GM19351 (cell line): ENCODE results near the gene NOL3.

Experiments
- ATAC-seq: cut with Tn5 transposase; IDR thresholded peaks from one replicate; pipeline ENCODE4 v1.9.1; 2021; ENCODE audit warnings: mild to moderate bottlenecking, moderate library complexity; ENCODE audit not compliant: unreplicated experiment

Gene NOL3

DNA sequence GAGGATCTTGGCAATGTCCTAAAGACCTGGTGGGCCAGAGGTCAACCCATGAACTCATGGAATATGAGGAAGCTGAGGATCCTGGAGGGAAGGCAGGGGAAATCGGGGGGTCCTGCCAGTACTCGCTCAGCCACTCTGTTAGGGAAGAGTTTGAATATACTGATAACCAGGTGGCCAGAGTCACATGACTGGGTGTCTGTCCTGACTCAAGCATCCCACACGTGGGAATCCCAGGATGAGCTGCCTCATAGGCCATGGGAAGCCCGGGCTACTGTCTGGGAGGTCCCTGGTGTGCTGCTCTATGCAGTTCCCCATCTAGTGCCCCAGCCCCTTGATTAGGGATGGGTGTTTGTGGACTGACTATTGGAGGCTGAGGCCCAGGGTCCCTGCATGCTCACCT, 18.0 kb downstream of the NOL3 start:
- ATAC-seq = no peak

DNA sequence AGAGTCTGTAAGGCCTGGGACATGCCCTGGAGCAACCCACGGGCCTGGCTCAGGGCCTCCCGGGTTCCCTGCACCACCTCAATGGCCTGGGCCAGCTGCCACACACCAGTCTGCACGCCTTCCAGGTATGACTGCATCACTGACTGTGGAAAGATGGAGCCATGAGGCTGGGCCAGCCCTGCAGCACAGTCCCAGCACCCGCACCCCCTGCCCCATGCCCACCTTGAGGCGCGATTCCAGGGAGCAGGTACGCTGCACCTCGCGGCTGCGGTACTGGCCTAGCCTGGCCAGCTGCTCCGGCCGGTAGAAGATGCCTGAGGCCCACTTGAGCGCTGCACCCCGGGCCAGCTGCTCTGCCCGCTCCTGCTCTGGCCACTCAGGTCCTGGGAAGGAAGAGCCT, 18.5 kb downstream of the NOL3 start:
- ATAC-seq = no peak

DNA sequence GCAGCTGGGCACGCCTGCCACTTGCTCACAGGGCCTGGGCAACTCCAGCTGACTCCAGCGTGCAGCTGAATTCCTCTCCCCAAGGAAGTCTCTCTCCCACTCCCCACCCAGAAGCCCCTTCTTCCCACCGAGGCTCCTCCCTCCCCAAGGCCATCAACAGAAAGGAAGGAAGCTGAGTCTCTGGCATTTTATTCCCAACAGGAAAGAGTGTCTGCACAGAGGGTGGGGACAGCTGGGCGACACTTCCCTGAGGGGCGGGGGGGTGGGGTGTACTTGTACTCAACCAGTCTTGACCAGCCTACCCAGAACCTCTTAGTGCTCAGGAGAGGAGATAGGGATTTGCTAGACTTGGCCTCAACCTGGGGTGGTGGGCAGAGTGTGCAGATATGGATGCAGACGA, 19.7 kb downstream of the NOL3 start, which contains the start of gene EXOC3L1:
Gene EXOC3L1 (minus strand): TSS at position 96 of the 400 bp plus-strand sequence. CDS start 460 bp downstream, outside the sequence.
- no peak for ATAC-seq

DNA sequence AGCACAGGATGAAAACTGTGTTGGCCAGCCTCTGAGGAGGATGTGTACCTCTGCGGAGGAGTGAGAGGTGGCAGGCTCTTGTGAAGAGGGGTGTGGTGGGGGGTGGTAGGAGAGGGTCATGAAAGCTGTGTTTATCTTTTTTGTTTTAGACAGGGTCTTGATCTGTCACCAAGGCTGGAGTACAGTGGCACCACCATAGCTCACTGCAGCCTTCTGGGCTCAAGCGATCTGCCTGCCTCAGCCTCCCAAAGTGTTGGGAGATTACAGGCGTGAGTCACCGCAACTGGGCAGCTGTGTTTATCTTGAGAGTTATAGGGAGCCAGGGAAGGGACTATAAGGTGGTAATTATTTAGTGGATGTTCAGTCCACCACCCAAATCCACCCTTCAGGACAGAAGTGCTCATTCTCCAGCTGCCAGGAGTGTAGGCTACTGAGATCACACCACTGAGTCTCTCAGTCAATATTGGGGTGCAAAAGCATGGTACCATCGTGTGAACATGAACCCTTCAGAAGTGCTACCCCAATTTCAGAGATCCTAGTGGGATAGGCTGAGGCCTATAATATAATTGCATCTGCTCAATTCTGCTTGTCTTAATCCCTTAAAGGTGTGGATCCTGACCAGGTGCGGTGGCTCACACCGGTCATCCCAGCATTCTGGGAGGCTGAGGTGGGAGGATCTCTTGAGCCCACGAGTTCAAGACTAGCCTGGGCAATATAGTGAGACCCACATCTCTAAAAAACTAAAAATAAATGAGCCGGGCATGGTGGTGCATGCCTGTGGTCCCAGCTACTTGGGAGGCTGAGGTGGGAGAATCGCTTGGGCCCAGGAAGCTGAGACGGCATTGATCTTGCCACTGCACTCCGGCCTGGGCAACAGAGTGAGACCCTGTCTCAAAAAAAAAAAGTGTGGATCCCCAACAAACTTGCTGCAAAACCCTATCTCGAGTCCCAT, 20.4 kb downstream of the NOL3 start:
- no peak for ATAC-seq

DNA sequence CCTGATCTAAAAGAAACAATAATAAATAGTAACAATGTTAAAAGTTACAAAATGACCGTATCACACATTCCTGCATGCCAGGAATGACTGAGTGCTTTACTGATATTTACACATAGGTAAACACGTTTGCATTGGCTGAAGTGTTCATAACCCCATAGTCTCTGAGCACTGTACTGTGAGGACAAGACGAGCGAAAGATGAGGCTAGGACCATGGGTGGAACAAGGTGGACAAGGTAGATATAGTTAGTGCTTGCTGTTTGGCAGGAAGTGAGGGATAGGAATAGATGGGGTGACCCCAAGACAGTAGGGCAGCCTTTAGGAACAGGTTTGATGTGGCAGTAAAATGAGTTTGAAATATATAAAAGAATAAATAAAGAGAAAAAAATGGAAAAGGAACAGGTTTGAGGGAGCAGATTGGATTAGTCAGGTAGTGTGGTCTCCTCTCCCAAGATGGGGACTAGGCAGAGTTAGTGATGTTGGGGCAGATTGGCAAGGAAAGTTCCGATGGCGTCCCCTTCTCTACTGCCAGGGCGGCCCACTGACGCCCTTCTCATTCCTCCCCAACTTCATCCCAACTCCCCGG, 21.2 kb downstream of the NOL3 start:
- no peak for ATAC-seq

DNA sequence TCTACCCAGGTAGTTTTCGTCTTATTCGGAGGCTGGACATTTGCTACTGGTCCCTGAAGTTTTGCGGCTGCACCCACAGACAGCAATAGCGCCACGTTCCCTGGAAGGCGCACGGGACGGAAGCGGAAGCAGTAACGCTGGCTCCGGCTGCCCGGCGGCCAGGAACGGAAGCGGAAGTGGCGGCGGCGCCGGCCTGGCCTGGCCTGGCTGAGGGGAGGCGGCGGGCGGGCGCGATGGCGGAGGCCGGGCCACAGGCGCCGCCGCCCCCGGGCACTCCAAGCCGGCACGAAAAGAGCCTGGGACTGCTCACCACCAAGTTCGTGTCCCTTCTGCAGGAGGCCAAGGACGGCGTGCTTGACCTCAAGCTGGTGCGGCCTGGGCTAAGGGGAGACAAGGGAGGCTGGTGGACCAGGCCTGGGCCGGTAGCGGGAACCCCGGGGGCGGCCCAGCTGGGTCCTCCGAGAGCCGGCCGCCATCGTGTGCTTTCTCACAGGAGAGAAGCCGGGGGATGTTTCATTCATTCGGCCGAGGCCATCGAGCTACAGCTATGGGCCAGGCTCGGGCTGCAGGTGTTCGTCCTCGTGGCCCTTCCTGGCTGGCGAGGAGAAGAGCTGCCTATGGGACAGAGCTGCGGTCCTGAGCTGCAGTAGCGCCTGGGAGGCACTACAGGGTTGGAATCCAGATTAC, 21.8 kb downstream of the NOL3 start, which contains the start of gene E2F4:
Gene E2F4 (plus strand): TSS at position 161 of the 687 bp plus-strand sequence. CDS start 73 bp downstream, at position 234.
- ATAC-seq = peak; percentile 97

DNA sequence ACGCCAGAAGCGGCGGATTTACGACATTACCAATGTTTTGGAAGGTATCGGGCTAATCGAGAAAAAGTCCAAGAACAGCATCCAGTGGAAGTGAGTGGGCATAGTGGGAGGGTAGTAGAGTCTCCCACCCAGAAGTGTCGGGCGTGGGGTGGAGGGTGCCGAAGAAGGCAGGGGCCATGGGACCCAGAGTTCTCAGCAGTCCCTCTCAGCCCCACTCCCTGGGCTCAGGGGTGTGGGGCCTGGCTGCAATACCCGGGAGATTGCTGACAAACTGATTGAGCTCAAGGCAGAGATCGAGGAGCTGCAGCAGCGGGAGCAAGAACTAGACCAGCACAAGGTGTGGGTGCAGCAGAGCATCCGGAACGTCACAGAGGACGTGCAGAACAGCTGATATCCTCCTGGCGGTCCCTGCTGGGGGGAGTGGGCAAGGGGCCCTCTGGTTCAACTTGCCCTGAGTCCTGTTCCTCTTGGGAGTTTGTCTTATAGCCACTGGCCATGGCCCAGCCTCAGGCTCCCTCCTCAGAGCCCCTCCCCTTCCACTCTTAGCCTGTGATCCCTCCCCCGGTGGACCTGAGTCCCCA, 22.5 kb downstream of the NOL3 start:
- no peak for ATAC-seq

DNA sequence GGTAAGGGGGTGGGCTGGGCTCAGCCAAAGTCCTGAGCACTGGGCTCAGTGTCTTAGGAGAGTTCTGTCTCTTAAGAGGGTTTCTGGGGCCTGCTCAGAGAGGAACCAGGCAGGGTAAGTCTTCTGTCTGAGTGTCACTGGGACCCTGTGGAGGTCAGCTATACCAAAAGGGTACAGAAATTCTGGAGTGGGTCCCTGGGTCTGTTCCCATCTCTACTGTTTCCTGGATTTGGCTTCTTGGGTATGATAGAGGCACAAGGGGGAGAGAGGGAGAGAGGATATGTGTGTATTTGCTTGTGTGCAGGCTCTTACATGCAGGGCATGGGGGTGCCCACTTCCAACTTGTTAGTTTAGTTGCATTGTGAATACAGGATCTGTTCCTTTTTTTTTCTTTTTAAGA, 23.2 kb downstream of the NOL3 start:
- no peak for ATAC-seq

DNA sequence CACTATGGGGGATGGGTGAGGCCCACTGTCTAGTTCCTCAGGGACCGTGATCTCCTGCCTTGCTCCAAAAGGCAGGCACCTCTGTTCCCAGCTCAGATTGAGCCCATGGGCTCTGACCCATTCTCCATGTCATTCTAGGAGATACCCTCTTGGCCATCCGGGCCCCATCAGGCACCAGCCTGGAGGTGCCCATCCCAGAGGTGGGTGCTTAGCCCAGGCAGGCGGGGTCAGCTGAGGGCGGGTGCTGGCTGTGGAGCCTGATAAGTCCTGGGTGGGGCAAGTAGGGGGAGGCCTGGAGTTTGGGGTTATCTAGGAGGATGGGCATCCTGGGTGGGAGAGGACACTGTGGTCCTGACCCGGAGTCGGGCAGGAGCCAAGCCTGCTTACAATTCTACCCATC, 23.9 kb downstream of the NOL3 start:
- ATAC-seq = no peak

DNA sequence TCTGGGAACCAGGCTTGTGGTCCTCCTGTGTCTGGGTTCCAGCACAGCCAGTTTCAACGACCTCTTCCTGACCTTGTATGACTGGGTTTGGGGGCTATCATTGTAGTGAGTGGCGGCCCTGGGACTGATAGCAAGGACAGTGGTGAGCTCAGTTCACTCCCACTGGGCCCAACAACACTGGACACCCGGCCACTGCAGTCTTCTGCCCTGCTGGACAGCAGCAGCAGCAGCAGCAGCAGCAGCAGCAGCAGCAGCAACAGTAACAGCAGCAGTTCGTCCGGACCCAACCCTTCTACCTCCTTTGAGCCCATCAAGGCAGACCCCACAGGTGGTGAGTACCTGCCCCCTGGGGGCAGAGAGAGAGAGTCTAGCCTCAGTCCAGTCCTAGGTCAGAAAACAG, 25.3 kb downstream of the NOL3 start:
- ATAC-seq = no peak

DNA sequence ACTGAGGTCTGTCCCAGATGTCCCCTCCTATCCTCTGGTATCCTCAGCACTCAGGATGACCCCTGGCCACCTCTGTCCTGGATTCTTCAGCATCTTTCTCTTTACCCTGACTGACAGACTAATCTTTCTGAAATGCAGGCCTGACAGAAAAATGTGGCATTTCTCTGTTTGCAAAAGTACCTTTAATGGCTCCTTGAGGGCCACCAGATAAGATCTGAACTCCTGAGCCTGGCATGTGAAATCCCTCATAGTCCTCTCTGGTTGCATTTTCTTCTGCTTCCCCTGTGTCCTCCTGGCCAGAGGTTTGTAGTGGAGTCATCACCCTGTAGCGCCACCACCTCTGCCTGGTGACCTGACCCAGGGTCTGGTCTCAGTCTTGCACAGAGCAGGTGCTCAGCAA, 26.5 kb downstream of the NOL3 start:
- ATAC-seq = no peak

DNA sequence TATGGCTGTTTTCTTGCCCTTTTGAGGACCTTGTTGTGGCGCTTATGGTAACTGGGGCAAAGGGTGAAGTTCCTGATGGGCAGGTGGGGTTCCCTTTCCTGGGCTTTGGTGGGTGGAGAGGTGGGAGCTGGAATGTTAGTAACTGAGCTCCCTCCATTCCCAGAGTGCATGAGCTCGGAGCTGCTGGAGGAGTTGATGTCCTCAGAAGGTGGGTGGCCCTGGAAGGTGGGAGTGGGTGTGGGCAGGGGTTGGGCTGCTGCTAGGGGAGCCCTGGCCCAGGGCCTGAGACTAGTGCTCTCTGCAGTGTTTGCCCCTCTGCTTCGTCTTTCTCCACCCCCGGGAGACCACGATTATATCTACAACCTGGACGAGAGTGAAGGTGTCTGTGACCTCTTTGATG, 27.4 kb downstream of the NOL3 start:
- ATAC-seq = no peak

DNA sequence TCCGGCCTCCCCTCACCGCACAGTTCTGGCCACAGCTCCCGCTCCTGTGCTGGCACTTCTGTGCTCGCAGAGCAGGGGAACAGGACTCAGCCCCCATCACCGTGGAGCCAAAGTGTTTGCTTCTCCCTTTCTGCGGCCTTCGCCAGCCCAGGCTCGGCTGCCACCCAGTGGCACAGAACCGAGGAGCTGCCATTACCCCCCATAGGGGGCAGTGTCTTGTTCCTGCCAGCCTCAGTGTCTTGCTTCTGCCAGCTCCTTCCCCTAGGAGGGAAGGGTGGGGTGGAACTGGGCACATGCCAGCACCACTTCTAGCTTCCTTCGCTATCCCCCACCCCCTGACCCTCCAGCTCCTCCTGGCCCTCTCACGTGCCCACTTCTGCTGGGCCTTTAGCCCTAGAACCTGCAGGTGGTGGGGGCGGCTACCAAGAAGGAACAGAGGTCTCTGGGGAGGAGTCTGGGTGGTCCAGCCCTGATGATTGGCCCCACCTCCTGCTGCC, 27.9 kb downstream of the NOL3 start:
- no peak for ATAC-seq

DNA sequence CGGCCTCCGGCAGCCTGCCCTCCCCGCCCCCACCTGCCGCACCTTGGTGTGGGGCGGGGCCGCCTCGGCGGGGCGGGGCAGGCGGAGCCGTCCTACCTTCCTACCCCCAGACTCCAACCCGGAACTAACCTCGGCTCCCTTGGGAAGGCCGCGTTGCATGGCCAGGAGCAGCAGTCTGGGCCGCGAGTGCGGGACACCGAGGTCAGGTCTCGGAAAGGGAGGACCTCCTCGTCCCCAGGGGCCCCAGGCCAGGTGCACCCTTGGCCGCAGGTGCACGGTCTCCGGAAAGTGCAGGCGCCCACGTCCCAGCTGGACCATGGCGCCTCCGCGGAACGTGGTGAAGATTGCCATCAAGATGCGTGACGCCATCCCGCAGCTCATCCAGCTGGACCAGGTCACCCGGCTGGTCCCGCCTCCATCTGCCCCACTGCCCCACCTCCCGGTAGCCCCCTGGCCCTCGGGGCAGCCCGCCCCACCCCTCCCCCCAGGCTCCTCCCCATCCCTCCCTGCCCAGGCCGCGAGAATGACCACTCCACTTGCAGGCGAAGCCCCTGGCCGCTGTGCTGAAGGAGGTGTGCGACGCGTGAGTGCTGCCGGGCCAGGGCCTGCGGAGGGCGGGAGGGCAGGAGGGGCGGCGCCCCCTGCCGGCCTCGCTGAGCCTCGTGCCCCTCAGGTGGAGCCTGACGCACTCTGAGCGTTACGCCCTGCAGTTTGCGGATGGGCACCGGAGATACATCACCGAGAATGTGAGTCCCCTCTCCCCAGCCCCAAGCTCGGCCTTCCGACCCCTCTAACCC, 28.9 kb downstream of the NOL3 start, which contains the start of gene ELMO3:
Gene ELMO3 (plus strand): TSS at position 121 of the 797 bp plus-strand sequence. CDS start 196 bp downstream, at position 317.
- ATAC-seq = no peak

DNA sequence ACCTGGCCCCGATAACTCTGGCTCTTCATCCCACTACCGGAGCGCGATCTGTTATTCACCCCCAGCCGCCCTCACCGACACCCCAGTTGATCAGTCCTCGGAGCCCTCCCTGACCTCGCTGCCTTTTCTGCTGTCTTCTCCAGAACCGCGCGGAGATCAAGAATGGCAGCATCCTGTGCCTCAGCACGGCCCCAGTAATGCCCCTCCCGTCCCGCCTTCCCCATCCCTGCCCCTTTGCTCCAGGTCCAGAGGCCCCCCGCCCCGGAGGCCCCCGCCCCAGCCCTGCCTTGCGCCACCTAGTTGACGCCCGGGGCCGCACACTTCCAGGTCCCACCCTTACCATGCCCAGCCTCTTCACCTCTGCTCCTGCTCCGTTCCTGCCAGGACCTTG, 29.5 kb downstream of the NOL3 start:
- no peak for ATAC-seq

DNA sequence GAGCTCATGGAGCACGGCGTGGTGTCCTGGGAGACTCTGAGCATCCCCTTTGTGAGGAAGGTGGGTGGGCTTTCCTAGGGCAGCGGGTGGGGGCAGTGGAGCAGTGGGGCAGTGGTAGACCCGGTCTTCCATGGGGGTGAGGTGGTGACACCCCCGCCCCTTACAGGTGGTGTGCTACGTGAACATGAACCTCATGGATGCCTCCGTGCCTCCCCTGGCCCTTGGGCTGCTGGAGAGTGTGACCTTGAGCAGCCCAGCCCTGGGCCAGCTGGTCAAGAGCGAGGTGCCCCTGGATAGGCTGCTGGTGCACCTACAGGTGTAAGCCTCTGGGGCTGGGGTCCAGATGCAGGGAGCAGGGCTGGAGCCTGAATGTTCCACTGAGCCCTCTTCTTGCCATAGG, 30.2 kb downstream of the NOL3 start:
- no peak for ATAC-seq

DNA sequence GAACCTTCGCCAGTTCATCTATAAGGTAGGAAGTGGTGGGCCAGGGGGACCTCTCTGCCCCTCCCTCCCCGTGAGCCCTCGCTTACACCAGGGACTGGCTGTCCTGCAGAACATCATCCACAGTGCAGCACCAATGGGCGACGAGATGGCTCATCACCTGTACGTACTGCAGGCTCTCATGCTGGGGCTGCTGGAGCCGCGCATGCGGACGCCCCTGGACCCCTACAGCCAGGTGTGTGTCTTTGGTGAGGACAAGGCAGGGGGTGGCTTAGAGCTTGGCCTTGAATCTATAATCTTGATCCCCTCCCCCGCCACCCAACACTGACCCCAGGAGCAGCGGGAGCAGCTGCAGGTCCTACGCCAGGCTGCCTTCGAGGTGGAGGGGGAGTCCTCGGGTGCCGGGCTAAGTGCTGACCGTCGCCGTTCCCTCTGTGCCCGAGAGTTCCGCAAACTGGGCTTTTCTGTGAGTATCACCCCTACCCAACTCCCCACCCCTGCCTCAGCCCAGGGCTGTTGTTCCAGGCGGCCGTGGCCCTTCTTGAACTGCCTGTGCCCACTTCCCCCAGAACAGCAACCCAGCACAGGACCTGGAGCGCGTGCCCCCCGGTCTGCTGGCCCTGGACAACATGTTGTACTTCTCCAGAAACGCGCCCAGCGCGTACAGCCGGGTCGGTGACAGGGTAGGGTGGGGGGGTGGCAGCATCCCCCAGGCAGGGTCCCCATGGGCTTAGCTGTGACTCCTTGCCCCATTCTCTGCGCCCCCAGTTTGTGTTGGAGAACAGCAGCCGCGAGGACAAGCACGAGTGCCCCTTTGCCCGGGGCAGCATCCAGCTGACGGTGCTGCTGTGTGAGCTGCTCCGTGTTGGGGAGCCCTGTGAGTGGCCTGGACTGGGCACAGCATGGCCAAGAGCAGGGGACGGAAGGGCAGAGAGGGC, 31.3 kb downstream of the NOL3 start:
- ATAC-seq = no peak

DNA sequence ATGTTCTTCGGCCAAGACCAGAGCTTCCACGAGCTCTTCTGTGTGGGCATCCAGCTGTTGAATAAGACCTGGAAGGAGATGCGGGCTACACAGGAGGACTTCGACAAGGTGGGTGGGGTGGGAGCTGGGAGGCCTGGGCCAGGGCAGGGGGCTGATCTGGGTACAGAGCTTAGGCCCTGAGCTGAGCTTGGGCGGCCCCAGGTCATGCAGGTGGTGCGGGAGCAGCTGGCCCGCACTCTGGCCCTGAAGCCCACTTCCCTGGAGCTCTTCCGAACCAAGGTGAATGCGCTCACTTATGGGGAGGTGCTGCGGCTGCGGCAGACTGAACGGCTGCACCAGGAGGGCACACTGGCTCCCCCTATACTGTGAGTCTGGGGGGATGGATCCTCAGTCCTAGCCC, 32.1 kb downstream of the NOL3 start:
- ATAC-seq = no peak

DNA sequence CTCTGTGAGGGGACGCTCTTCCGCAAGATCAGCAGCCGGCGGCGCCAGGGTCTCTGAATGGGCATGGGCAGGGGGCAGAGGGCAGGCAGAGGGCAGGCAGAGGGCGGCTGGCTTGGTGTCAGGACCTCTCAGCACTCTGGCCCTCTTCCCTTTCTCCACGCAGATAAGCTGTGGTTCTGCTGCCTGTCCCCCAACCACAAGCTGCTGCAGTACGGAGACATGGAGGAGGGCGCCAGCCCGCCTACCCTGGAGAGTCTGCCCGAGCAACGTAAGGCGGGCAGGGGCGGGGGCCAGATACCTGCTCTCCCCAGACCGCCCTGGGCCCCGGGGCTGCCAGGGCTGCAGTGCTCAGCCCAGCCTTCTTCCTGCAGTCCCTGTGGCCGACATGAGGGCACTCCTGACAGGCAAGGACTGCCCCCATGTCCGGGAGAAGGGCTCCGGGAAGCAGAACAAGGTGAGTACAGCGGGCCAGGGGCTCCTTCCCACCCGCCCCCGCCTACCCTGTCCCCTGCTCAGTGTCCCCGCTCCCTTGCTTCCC, 32.7 kb downstream of the NOL3 start:
- no peak for ATAC-seq
